NOMO-1 treated with dmso at 0.1 percent for 144 hours (cell line): ENCODE measurements around the gene SV2B.
A peak's percentile ranks its signal among the peaks of the same experiment; 100 is the strongest.

ENCODE experiments used
- DNase-seq: peaks from one replicate; lab custom pipeline; 2025; ENCODE audit not compliant: unreplicated experiment; lab: John Stamatoyannopoulos, UW

SV2B gene

GRCh38 chr15:91227117-91227516 lies 127.1 kb downstream of the SV2B start:
- DNase-seq = no peak

- no peak for DNase-seq
These were observed 127.7 kb downstream of the SV2B start for GRCh38 chr15:91227766-91228165.

DNA sequence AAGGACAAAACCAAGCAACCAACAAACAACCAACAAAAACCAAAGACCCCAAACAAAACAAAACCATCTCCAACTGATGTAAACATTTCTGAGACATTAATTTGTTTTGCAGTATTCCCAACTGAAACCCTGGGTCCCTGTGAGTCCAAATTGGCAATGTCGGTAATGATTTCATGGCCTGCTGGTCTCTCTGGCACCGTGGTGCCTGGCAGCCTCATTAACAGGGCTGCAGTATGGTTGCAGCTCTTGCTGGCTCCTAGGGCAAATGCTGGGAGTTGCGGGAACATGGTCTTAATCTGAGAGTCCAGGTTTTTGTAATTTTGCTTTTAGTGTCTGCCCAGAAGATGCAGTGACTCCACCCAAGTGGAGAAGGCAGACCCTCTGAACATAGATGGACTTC lies 128.3 kb downstream of the SV2B start:
- no peak for DNase-seq

DNA sequence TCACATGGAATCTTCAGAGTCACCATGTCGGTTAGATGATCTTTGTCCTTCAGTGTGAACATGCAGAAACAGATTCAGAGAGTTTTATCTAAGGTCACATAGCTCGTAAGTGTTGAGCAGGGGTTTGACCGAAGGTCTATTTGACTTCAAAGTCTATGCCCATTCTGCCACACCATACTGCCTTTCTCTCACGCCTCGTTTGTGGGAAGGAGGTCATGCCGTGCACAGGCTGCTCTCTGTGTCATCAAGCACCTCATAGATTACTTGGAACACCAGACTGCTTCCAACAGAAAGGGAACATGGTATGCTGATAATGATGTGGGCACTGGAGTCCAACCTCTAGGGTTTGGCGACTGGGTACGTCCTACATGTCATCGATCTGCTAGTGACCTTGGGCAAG lies 128.8 kb downstream of the SV2B start:
- DNase-seq = no peak

DNA sequence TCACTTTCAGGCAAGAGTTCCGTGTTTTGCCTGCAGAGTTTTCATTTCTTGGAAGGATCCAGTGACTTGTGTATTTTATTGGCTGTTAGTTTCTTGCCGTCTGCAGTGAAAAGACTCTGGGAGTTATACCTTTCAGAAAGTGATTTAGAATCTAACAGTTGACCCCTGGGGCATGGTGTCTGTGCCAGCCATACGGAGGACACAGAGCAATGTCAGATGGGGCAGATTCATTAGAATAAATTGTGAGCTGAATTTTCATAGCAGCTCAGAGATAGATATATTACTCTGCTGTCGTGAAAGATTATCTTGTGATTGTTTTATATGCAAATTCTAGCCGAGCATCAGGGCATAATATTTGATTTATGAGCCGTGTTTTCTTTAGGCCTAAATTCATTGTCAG lies 131.6 kb downstream of the SV2B start:
- DNase-seq = no peak

- DNase-seq = no peak
These were observed 134.7 kb downstream of the SV2B start for GRCh38 chr15:91234759-91235158.

GRCh38 chr15:91235376-91235775 lies 135.3 kb downstream of the SV2B start:
- DNase-seq = no peak

DNA sequence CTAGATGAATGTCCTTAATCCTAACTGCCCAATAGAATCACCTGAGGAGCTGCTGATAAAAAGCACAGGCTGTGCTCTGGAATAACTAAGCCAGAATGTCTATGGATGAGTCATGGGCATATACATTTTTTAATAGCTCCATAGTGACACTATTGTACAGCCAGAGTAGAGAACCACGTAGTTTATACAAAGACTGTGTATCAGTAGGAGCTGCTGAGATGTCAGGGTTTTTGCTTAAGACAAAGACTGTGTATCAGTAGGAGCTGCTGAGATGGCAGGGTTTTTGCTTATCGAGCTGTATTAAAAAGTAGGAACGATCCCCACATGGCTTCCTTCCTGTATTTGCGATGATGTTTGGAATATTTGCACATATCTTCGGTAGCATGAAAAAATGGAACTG lies 137.4 kb downstream of the SV2B start:
- no peak for DNase-seq

DNA sequence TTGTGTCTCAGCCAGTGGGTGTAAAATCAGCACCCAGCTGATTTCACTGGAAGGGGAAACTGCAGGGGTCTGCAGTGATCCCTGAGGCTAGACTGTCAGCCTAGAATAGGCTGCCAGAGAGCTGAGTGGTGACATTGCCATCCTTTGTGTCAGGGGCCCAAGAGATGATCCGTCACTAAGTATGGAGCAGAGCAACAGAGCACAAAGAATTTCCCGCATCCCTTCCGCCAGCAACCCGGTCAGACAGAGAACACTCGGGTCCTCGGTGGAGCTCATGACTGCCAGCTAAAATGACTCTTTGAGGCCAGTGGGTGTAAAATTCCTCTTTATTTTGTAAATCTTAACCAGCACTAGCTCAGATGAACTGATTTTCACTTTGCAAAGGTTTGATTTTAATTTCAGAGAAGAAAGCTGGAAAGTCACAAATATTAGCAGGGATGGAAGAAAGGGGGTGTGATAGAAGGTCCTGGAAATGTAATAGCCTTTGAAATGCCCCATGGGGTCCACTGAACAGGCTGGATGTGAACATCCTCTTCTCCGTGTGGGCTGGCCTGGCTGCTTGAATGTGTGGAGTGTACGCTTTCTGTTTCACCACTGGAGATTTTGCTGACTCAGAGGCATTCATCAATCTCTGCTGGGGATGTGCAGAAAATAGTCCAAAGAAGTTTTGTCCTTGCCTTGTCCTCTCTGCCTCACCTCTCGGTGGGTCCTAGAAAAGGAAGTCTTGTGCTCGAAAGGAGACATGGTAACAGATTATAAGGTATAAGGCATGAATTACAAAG lies 138.8 kb downstream of the SV2B start:
- DNase-seq = no peak

- DNase-seq = peak; percentile 36
These were observed 143.8 kb downstream of the SV2B start for GRCh38 chr15:91243826-91244225.

DNA sequence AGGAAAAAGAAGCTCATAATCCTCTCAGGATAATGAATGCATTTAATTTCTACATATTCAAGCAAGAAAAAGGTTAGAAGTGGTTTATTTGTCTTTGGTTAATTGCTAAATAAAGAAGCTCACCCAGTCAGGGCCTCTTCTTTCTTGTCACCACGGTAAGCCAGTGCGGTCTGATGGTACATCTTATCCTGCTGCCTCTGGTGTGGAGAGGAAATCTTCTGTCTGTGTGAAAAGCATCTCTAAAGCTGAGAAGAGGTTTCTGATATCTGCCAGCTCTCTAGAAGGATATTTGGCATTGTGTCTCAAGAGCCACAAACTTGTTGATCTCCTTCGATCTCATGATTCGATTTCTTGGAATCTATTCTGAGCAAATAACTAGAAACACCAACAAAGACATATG lies 144.9 kb downstream of the SV2B start:
- DNase-seq = no peak

DNA sequence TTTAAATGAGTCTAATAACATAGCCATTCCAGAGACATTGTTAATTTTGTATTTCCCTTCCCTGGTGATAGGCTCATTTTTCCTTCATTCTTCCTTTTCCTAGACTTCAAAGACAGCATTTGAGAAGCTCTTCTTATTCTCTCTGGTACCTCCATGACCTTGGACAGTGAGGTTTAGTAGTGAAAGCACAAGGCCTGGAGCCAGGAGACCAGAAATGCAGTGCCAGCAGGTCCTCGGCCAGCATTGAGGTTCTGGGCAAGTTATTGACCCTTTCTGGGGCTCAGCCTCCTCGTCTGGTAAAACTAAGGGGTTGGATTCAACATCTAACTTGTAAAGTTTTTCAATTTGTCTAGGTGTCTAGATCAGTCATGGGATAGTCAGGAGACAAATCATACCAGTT lies 146.9 kb downstream of the SV2B start:
- no peak for DNase-seq

- no peak for DNase-seq
These were observed 149.5 kb downstream of the SV2B start for GRCh38 chr15:91249591-91249990.

- no peak for DNase-seq
These were observed 152.3 kb downstream of the SV2B start for GRCh38 chr15:91252322-91252721.

DNA sequence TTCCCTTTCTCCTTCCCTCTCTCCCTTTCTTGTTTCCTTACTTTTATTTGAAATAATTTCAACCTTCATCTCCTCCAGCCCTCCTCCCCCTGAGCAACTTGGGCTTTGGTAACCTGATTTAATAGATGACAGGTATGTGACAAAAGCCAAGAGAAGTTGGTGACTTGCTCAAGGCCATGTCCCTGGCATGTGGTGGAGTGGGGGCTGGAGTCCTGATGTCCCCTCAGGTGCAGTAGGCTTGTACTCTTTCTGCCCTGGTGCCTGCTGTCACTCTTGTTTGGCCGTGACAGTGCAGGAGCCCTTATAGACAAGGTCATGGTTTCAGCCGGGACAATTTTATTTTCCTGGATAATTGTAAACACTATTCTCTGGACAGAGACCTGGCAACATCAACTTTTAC lies 152.7 kb downstream of the SV2B start:
- DNase-seq = no peak

- no peak for DNase-seq
These were observed 153.5 kb downstream of the SV2B start for GRCh38 chr15:91253605-91254004.

GRCh38 chr15:91254766-91255165 lies 154.7 kb downstream of the SV2B start:
- DNase-seq = no peak

DNA sequence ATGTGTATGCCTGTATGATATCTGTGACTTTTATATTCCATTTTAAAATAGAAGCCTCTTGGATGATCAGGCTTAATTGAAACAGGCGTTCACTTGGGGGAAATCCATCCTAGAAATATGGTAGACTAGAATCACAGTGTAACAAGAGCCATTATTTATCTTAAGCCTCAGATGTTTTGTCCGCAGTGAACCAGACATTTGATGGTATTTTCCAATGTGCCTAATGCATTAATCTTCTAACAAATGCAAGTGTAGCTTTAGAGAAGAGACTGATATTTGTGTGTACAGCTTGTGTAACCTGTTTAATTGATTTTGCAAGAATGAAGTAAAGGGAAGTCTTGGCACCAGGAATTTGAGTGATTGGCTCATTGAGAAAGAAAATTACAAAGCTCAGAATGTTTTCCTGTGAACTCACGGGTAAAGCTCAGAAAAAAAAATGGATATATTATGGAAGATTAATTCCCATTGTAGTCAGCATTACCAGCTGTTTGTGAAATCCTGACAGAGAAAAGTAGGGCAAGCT lies 155.7 kb downstream of the SV2B start:
- DNase-seq = no peak

- no peak for DNase-seq
These were observed 157.8 kb downstream of the SV2B start for GRCh38 chr15:91257746-91258414.

- DNase-seq = peak; percentile 50
These were observed 158.3 kb downstream of the SV2B start for GRCh38 chr15:91258415-91258759.

DNA sequence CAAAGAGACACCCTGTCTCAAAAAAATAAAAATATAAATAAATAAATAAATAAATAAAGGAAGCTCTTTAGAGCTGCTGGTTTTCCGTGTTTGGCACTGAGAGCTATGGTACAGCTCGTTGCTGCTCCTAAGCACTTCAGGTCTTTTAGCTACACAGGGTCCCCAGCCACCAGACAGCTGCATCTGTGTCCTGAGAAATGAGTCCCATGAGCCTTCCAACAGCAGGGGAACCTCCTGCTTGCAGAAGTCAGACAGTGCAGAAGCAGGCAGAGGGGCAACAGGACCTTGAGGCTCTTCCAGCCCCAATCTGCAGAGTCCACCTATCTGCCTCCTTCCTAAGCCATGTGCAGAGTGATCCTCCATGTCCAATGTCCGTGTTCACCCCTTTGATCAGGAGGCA lies 159.0 kb downstream of the SV2B start:
- no peak for DNase-seq

DNA sequence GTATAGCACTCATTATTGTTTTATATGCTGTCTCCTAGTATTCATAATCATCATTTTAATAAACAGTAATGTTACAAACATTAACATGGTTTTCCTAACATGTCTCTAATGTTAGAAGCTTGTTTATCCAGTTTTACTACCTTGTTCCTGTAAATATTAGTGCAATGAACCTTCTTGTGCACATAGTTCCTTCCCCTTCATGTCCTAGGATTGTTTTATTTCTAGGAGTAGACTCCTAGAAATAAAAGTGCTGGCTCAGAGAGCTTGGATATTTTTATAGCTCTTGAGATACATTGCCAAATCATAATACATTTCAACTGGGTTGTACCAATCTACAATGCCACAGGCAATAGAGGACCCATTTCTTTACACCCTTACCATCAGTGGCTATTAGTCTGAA lies 161.3 kb downstream of the SV2B start:
- no peak for DNase-seq
